ENCODE measurements around the gene ATP8A2. TPM values are rescaled to one million over a fixed set of nuclear protein-coding genes. Genes with fewer than 3 reads are reported as not detected.

Gene ATP8A2
- total and polyA plus RNA-seq, 2 of the 8 experiments (the other 6 are each of a cell fraction or from before 2014, with no cell fraction given): 2.4 to 8.3 TPM

- H4K91ac ChIP-seq (replicated peaks; ENCODE audit: insufficient read length, low read length): no peak overlapping the region
- H3K4ac ChIP-seq (replicated peaks; ENCODE audit: insufficient read length, low read depth, low read length): no peak overlapping the region
- H2AFZ ChIP-seq (ENCODE audit: low read length): no peak overlapping the region
Observed at GRCh38 chr13:25743421-25743820, 371.6 kb downstream of the ATP8A2 start.

More at GRCh38 chr13:25743421-25743820, 371.6 kb downstream of the ATP8A2 start:
- Histone ChIP-seq H4K8ac (ENCODE audit: extremely low read depth, insufficient read depth, low read length) (no peak overlapping the region), H3K4me1 (replicated peaks in 1 of 4; ENCODE audit: control insufficient read depth in 3 of 4, insufficient read depth in 4 of 4, low read length in 3 of 4) (peaks cover 0 to under 1% (median under 1%) of the 10 kb centered on the region in 4 experiments; a peak in 1 of 7 replicates), H3K9ac (replicated peaks in 1 of 4; ENCODE audit: extremely low read depth in 1 of 4, low read depth in 3 of 4, low read length in 3 of 4) (no peak overlapping the region), H4K20me1 (replicated peaks in 1 of 2; ENCODE audit: control insufficient read depth in 1 of 2, insufficient read depth in 2 of 2, low read length in 2 of 2) (no peaks in the 10 kb centered on the region), H2BK15ac (ENCODE audit: low read length) (no peak overlapping the region), H2BK5ac (ENCODE audit: low read depth, low read length) (no peak overlapping the region), H3K14ac (ENCODE audit: insufficient read length) (no peak overlapping the region), H3K18ac (ENCODE audit: extremely low read depth, low read length) (no peak overlapping the region), H3K4me2 (ENCODE audit: insufficient read depth in 1 of 2, low read depth in 2 of 2, low read length in 2 of 2) (no peak overlapping the region), H3K23ac (ENCODE audit: insufficient read length) (no peak overlapping the region), H2BK12ac (ENCODE audit: low read depth, low read length) (no peak overlapping the region), H2AK5ac (ENCODE audit: low read depth, low read length) (no peak overlapping the region), H3K23me2 (ENCODE audit: low read depth, low read length) (no peaks in the 10 kb centered on the region), H3K56ac (replicated peaks; ENCODE audit: insufficient read length, low read depth, low read length) (no peak overlapping the region), H3K4me3 (ENCODE audit: extremely low read depth in 1 of 4, insufficient read depth in 2 of 4, low read depth in 3 of 4, low read length in 4 of 4) (no peak overlapping the region), H3K27me3 (replicated peaks in 1 of 4; ENCODE audit: control insufficient read depth in 3 of 4, extremely low read depth in 1 of 4, insufficient read depth in 3 of 4, low read length in 3 of 4) (no peaks in the 10 kb centered on the region), H3K9me3 (ENCODE audit: insufficient read depth in 2 of 2, low read depth in 1 of 2, low read length in 1 of 2) (no peaks in the 10 kb centered on the region), H2BK20ac (ENCODE audit: low read length) (no peak overlapping the region), H4K5ac (ENCODE audit: insufficient read length, low read depth, low read length) (no peak overlapping the region), H2BK120ac (replicated peaks; ENCODE audit: low read depth, low read length) (no peak overlapping the region), H3K27ac (ENCODE audit: low read depth, low read length) (no peak overlapping the region), H3K79me2 (ENCODE audit: control insufficient read depth in 1 of 2, insufficient read depth in 2 of 2, low read length in 2 of 2) (no peaks in the 10 kb centered on the region), H3K79me1 (ENCODE audit: low read depth, low read length) (no peaks in the 10 kb centered on the region), H3K36me3 (ENCODE audit: control insufficient read depth in 2 of 4, insufficient read depth in 4 of 4, low read length in 3 of 4) (no peaks in the 10 kb centered on the region)
- TF ChIP-seq CEBPB (IDR thresholded peaks at IDR 0.05; ENCODE audit: low read depth, low read length): no peak
- no peak for TF ChIP-seq BACH1 (IDR thresholded peaks at IDR 0.05; ENCODE audit: low read length)
- ChIA-PET CTCF (ENCODE audit: partially characterized antibody) (interaction anchor here (0.5 to 1.2 kb wide), 3 partner anchors 9 to 319 kb away, joined by 3 to 4 read pairs (median 3); no protein-coding TSS in a partner anchor), POLR2A (ENCODE audit: partially characterized antibody) (no interaction called here)
- 83% methylated on average over 4 of the region's 4 CpGs; no CpG with 5 or more reads in 1 of the 2 experiments for WGBS, 2 experiments (ENCODE audit: extremely low coverage in 1 of 2, insufficient coverage in 1 of 2, insufficient read length in 1 of 2, insufficient replicate concordance in 2 of 2, low coverage in 1 of 2, low lambda C conversion rate in 2 of 2, missing lambda C conversion rate in 1 of 2)
- DNase-seq (ENCODE audit: low read depth in 1 of 2, low spot score in 2 of 2): no peak
- no peak for FAIRE-seq

All from H1 (cell line).